Right cardiac atrium (tissue), 5 donors: ENCODE data around the gene NPW. TPM values are rescaled to one million over a fixed set of nuclear protein-coding genes. Genes with fewer than 3 reads are reported as not detected.

ENCODE experiments used
- ATAC-seq, 2 donors: fragments of 200-7000 bp; cut with Tn5 transposase; one replicate each; pipeline versions ENCODE4 v1.8.0 to v1.9.1; 2020; ENCODE audit warnings: moderate library complexity in 2 of 2, mild to moderate bottlenecking in 1 of 2
- DNase-seq, 3 donors: peaks; one replicate each; pipeline ENCODE4 v3.0.0-alpha.2; 2020
- H3K27ac ChIP-seq: one replicate; pipeline ENCODE4 v1.5.1; 2013; ENCODE audit warnings: mild to moderate bottlenecking, low read length, control low read depth, moderate library complexity
- H3K27me3 ChIP-seq: one replicate; pipeline ENCODE4 v1.6.1; 2013; ENCODE audit not compliant: control insufficient read depth, insufficient read depth
- H3K4me1 ChIP-seq: one replicate; pipeline ENCODE4 v1.6.1; 2013; ENCODE audit warnings: low read length; ENCODE audit not compliant: control insufficient read depth, insufficient read depth
- H3K4me3 ChIP-seq: one replicate; pipeline ENCODE4 v1.5.1; 2013; ENCODE audit warnings: low read length, control low read depth
- H3K9me3 ChIP-seq: one replicate; pipeline ENCODE4 v1.6.1; 2013; ENCODE audit warnings: low read length; ENCODE audit not compliant: control insufficient read depth
- whole genome bisulfite sequencing: extraction: QIAGEN DNeasy Blood & Tissue Kit; methylation state at CpG from one replicate; pipeline ENCODE4 v1.1.7; 2013; 5-methylcytosine and 5-hydroxymethylcytosine counted together
- intact Hi-C, 4 donors: fragments of 100-400 bp; cut with DNase I; formaldehyde crosslinking; loops; one replicate each; pipeline versions ENCODE4 v1.11.0 to v1.14.0; 2022 to 2023
- polyA plus RNA-seq: library from polyadenylated mRNA; stranded (reverse); fragments of 200-250 nt; gene quantifications from one replicate; pipeline ENCODE4 v1.2.3, GENCODE V29; 2013
- total RNA-seq, 4 donors: library from RNA; stranded (reverse); fragmentation: NEBNext Ultra II Directional; extraction: Animal tissue kit (Norgen Biotek cat#: 25700); gene quantifications; one replicate each; pipeline ENCODE4 v1.2.1, GENCODE V29; 2021
- donor health status: healthy with polysubstance abuse.
- donor health status: DM: no; HTN: yes; CAD: no.
- donor health status: DM: no; HTN: no; CAD: no.
- donor health status: DM: no; HTN: yes; CAD: no; lungs with severe emphysema.
- donor health status: DM: yes; HTN: yes; CAD: no.

Gene NPW
- total and polyA plus RNA-seq, 5 donors: not detected

GRCh38 chr16:1985466-1986150, 34.0 kb upstream of the NPW start:
- WGBS: 94% methylated on average over 14 of the region's 14 CpGs
- no peak for ATAC-seq
- Histone ChIP-seq H3K27me3 (no peaks in the 10 kb centered on the region), H3K9me3 (no peaks in the 10 kb centered on the region), H3K27ac (no peak overlapping the region), H3K4me3 (no peak overlapping the region), H3K4me1 (peaks cover 6% of the 10 kb centered on the region)
- intact Hi-C loops: no loop called here
- DNase-seq: no peak

- intact Hi-C loops: no loop called here
- H3K4me1 ChIP-seq: peaks cover 6% of the 10 kb centered on the region
- no peak overlapping the region for H3K27ac ChIP-seq
- H3K9me3 ChIP-seq: no peaks in the 10 kb centered on the region
- H3K27me3 ChIP-seq: no peaks in the 10 kb centered on the region
- WGBS: 88% methylated on average over 10 of the region's 10 CpGs
- H3K4me3 ChIP-seq: no peak overlapping the region
- ATAC-seq (no peak), DNase-seq (no peak)
Measured at GRCh38 chr16:1987198-1987597, 32.4 kb upstream of the NPW start.

GRCh38 chr16:1989209-1990100, 30.1 kb upstream of the NPW start, which contains the start of gene SYNGR3:
Gene SYNGR3, plus strand, starts transcription at chr16:1989970. Its CDS starts 133 bp downstream, at chr16:1990103.
- ATAC-seq: no peak
- Histone ChIP-seq H3K4me1 (peaks cover 6% of the 10 kb centered on the region), H3K27ac (no peak within 1 kb of the TSS), H3K27me3 (no peaks in the 10 kb centered on the region), H3K9me3 (no peaks in the 10 kb centered on the region), H3K4me3 (peak within 1 kb of the TSS; percentile 32)
- WGBS: 4% methylated on average over 67 of the region's 67 CpGs
- no peak for DNase-seq
- intact Hi-C loops: no loop called here

- Histone ChIP-seq H3K4me3 (peak overlapping the region; percentile 32), H3K27ac (no peak overlapping the region), H3K4me1 (peaks cover 4% of the 10 kb centered on the region), H3K9me3 (no peaks in the 10 kb centered on the region), H3K27me3 (no peaks in the 10 kb centered on the region)
- intact Hi-C loops: no loop called here
- DNase-seq (no peak), ATAC-seq (no peak)
- under 1% methylated on average over 24 of the region's 25 CpGs for WGBS
Measured at GRCh38 chr16:1990101-1990350, 29.6 kb upstream of the NPW start.

DNA sequence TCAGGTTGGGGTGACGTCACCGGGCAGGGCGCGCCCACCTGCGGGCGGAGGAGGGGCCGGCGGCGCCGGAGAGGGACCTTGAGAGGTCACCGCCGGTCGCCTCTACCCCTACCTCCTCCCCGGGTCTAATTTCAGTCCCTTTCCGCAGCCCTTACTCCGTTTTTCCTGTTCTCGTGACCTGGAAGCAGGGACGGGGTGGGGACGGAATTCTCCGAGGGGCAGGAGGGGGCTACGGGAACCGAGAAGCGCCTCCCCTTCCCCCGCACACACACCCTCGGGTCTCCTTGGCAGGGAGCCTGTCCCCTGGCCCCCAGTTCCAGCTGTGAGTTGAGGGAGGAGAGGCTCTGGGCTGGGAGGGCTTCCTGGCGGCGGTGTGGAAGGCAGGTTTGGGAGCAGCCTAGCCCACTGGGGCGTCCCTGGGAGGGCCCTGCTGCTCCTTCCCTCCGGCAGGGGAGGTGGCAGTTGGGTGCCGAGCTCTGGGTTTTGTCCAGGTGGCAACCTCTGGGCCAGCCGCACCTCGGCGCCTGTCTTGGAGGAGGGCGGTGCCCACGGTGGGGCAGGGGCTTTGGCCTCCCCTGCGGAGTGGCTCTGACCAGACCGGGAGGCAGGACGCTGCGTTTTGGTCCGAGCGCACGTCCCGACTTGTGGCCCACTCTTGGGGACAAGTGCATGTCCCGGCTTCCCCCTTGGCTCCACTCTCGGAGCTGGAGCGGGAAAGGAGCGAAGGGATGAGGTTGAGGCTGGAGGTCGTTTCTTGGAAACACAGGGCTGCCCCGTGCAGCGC, 29.0 kb upstream of the NPW start:
- Histone ChIP-seq H3K4me1 (peaks cover 1% of the 10 kb centered on the region), H3K27ac (no peak overlapping the region), H3K27me3 (no peaks in the 10 kb centered on the region), H3K4me3 (peak overlapping the region; percentile 32), H3K9me3 (no peaks in the 10 kb centered on the region)
- intact Hi-C loops: no loop called here
- DNase-seq: no peak
- WGBS: 2% methylated on average over 50 of the region's 50 CpGs
- no peak for ATAC-seq

GRCh38 chr16:1991135-1991551, 28.4 kb upstream of the NPW start:
- Histone ChIP-seq H3K4me1 (peaks cover 1% of the 10 kb centered on the region), H3K4me3 (no peak overlapping the region), H3K27ac (no peak overlapping the region), H3K9me3 (no peaks in the 10 kb centered on the region), H3K27me3 (no peaks in the 10 kb centered on the region)
- WGBS: 3% methylated on average over 18 of the region's 18 CpGs
- intact Hi-C loops: no loop called here
- ATAC-seq: peak in 1 of 2 donors; percentile 1
- peak in 1 of 3 donors; percentile 64 for DNase-seq

GRCh38 chr16:1991588-1991947, 28.0 kb upstream of the NPW start:
- 10% methylated on average over 22 of the region's 22 CpGs for WGBS
- ATAC-seq: peak in 1 of 2 donors; percentile 8
- peak overlapping the region; percentile 15 for H3K4me3 ChIP-seq
- no peaks in the 10 kb centered on the region for H3K9me3 ChIP-seq
- H3K4me1 ChIP-seq: peaks cover 1% of the 10 kb centered on the region
- H3K27ac ChIP-seq: no peak overlapping the region
- no peak for DNase-seq
- H3K27me3 ChIP-seq: no peaks in the 10 kb centered on the region
- intact Hi-C loops: no loop called here

DNA sequence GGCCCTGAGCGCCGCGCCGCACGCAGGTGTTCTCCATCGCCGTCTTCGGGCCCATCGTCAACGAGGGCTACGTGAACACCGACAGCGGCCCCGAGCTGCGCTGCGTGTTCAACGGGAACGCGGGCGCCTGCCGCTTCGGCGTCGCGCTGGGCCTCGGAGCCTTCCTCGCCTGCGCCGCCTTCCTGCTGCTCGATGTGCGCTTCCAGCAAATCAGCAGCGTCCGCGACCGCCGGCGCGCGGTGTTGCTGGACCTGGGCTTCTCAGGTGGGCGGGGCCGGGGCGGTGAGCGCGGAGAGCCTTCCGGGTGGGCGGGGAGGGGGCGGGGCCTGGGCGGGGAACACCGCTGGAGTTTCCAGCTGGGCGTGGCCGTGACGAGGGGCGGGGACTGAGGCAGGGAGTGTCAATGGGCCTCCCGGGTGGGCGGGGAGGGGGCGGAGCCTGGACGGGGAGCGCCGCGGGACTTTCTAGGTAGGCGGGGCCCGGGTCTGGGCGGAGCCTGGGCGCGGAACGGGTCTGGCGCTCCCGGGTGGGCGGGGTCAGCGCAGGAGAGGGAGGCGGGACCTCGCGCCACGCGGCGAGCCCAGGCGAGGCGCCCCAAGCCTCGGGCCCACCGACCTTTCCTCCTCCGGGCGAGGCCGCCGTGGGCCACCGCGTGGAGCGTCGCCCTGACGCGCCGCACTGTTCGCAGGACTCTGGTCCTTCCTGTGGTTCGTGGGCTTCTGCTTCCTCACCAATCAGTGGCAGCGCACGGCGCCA, 27.5 kb upstream of the NPW start:
- Histone ChIP-seq H3K27ac (no peak overlapping the region), H3K4me1 (peaks cover 1% of the 10 kb centered on the region), H3K27me3 (no peaks in the 10 kb centered on the region), H3K4me3 (peak overlapping the region; percentile 15), H3K9me3 (no peaks in the 10 kb centered on the region)
- intact Hi-C loops: no loop called here
- DNase-seq (peak; percentile 97 to 99 (median 98)), ATAC-seq (peak; percentile 87 to 90)
- 3% methylated on average over 93 of the region's 96 CpGs for WGBS

GRCh38 chr16:1992704-1993317, 26.8 kb upstream of the NPW start:
- H3K4me3 ChIP-seq: no peak overlapping the region
- WGBS: 40% methylated on average over 50 of the region's 50 CpGs
- peaks cover 1% of the 10 kb centered on the region for H3K4me1 ChIP-seq
- DNase-seq: no peak
- H3K27ac ChIP-seq: no peak overlapping the region
- intact Hi-C loops: no loop called here
- peak; percentile 1 to 2 for ATAC-seq
- no peaks in the 10 kb centered on the region for H3K9me3 ChIP-seq
- H3K27me3 ChIP-seq: no peaks in the 10 kb centered on the region

- no peaks in the 10 kb centered on the region for H3K27me3 ChIP-seq
- intact Hi-C loops: no loop called here
- DNase-seq: peak in 2 of 3 donors; percentile 47 to 50
- no peak for ATAC-seq
- H3K4me3 ChIP-seq: no peak overlapping the region
- H3K9me3 ChIP-seq: no peaks in the 10 kb centered on the region
- 57% methylated on average over 2 of the region's 2 CpGs for WGBS
- peaks cover 4% of the 10 kb centered on the region for H3K4me1 ChIP-seq
- H3K27ac ChIP-seq: no peak overlapping the region
Measured at GRCh38 chr16:1993731-1994131, 25.9 kb upstream of the NPW start.
